GM18861 (cell line): ENCODE results near the gene NFS1.

Experiments used
- ATAC-seq: cut with Tn5 transposase; IDR thresholded peaks from one replicate; pipeline ENCODE4 v1.9.1; 2021; ENCODE audit not compliant: unreplicated experiment

NFS1 gene

DNA sequence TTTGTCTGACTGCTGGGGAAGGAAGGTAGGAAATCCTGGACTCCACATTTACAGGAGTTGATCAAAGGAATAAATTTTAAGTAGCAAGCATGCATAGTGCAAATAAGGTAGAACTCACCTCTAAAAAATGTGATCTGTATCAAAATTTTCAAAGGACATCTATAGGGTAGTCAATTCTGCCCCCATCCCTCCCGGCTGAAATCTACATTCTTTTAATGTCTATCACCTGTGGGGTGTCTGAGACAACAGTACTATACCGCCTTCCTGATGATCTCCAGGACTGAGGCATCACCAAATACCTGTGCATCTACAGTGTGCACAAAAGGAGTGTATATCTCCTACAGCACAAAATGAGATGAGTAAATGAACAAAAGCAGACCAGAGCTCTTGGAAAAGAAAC lies 54.3 kb downstream of the NFS1 start:
- ATAC-seq: no peak

GRCh38 chr20:35643045-35643444 lies 56.1 kb downstream of the NFS1 start:
- ATAC-seq: no peak

GRCh38 chr20:35641743-35642142 lies 57.4 kb downstream of the NFS1 start:
- no peak for ATAC-seq

- no peak for ATAC-seq
These were observed 58.4 kb downstream of the NFS1 start for GRCh38 chr20:35640724-35641123.

GRCh38 chr20:35638751-35639150 lies 60.4 kb downstream of the NFS1 start:
- no peak for ATAC-seq

DNA sequence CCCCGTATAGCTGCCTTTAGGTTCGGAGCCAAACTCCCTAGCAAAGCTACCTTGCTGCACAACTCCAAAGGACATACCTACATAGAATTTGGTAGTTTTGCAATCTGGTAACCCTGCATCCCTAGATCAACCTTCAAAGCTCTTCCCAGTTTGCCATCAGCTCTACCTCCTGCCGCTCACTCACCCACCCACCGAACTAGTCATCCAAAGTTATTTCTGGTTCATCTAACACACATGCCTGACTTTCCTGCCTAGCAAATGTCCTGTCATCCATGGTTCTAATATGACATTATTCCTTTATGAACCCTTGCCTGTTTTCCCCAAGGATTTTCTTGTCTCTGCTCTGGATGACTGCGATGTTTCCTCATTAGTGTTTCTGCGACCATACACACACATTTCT lies 61.9 kb downstream of the NFS1 start:
- no peak for ATAC-seq

DNA sequence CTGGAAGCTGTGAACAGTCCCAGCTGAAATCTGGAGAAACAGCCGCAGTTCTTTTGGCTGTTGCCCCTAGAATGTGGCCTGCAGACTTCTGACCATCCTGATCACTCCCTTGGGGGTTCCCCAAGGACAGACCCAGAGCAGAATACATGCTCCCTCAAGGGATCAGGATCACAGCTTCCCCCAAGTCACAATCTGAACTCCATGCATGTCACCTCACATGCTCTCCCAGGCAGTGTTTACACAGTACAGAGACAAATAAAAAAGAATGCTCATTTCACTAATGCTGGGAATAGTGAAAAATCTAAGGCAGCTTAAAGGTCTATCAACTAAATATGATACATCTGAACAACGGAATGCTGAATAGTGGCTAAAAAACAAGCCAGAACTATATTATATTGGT lies 63.1 kb downstream of the NFS1 start:
- no peak for ATAC-seq

DNA sequence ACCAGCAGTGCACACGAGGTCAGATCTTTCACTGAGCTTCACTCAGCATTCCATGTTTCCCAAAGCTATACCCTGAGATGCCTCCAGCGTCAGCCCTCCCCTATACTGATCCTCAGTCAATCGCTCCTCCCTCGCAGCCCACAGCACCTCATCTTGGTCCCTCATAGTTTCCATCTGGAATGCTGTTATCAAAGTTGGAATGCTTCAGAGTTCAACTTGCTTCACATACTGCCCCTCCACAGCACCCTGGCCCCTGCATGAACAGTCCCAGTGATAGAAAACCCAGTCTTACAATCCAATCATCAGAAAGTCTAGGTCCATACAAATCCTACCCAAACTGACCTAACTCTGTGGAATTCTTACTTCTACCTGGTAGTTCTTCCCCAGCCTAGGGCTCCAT lies 63.5 kb downstream of the NFS1 start:
- no peak for ATAC-seq

- ATAC-seq: no peak
These were observed 66.5 kb downstream of the NFS1 start for GRCh38 chr20:35632539-35633115.

DNA sequence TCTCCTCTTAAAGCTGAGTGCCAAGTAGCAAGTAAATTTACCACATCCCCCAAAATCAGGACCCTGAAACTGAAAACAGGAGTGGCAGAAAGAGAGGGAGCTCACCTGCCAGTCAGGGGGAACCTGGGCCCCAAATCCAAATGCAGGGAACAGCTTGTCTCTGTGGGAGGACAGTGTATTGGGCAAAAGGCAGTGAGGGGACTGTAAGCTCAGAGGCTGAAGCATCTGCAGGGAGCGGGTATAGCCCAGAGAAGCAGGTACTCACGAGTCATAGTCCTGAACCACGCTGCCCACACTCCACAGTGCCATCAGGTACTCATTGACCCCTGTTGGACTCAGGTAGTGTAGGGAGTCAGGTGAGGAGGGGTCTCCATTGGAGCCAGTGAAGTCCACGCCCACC lies 68.5 kb downstream of the NFS1 start:
- ATAC-seq: no peak

DNA sequence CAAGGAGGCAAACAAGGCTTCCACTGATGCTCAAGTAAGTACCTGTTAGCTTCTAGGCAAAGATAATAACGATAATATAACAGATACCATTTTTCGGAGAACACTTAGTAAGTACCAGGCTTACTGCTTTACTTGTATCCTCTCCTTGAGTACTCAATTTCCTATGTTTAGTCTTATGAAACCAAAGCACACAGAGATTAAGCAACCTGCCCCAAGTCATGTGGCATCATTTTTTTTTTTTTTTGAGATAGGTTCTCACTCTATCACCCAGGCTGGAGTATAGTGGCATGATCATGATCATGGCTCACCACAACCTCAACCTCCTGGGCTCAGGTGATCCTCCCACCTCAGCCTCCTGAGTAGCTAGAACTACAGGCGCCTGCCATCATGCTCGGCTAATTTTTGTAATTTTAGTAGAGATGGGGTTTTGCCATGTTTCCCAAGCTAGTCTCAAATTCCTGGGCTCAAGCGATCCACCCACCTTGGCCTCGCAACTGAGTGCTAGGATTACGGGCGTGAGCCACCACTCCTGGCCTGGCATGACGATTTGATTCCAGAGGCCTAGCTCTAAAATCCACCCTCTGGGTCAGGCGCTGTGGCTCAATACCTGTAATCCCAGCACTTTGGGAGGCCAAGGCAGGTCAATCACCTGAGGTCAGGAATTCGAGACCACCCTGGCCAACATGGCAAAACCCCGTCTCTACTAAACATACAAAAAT lies 69.6 kb downstream of the NFS1 start:
- ATAC-seq: no peak

DNA sequence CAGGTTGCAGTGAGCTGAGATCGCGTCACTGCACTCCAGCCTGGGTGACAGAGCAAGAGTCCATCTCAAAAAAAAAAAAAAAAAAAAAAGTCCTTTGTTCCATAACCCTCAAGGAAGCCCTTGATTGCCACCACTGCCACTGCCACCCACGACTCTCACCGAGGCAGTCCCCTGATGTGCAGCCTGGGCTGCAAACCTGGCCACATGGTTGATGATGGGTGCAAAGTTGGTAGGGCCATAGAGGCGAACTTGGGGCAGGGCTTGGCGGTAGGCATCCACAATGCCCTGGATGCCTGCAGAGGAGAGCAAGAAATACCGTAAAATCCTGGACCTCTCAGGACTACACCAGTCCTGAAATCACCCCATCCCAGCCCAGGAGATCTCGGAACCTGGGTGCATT lies 72.0 kb downstream of the NFS1 start:
- ATAC-seq: no peak

- no peak for ATAC-seq
These were observed 72.7 kb downstream of the NFS1 start for GRCh38 chr20:35626386-35627001.

- ATAC-seq: no peak
These were observed 73.4 kb downstream of the NFS1 start for GRCh38 chr20:35625584-35626385.

DNA sequence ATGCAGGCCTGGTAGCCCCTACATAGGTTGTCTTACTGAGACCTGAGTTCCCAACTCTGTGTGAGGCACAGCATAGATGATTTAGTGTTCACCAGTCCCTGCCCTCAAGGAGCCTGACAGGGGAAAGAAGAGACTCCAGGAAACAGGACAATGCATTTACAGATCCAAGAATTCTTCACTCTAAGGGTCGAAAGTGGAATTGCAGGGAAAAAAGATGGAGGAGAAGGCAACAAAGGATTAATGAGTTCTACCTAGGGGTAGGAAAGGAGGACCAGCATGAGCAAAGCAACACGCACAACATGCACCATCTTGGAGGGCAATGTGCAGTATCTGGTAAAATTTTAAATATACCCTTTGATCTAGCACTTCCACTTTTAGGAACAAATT lies 77.6 kb downstream of the NFS1 start:
- no peak for ATAC-seq

- ATAC-seq: no peak
These were observed 78.2 kb downstream of the NFS1 start for GRCh38 chr20:35620818-35621559.

DNA sequence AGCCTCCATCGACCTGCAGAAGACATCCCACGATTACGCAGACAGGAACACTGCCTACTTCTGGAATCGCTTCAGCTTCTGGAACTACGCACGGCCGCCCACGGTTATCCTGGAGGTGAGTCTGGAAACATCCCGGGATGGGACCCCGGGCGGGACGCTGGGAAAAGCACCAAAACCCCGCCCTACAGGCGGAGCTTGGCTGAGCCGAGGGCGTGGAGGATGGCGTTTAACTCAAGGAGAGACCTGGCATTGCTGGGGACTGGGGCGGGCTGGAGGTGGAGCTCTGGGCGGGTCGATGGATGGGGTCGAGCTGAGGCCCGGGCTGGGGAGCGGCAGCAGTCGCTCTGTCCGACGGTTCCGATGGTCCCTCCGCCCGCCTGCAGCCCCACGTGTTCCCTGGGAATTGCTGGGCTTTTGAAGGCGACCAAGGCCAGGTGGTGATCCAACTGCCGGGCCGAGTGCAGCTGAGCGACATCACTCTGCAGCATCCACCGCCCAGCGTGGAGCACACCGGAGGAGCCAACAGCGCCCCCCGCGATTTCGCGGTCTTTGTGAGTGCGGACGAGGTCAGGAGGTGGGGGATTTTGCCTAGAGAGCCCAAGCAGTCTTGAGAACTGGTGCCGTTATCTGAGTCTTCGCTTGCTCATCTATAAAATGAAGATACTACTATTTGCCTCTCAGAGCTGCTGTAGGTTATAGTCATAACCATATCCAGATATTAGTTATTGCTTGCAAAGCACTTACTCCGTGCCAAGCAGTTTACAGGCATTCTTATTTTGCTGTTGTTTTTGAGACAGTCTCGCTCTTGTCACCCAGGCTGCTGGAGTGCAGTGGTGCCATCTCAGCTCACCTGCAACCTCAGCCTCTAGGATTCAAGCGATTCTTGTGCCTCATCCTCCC lies 79.7 kb downstream of the NFS1 start:
- peak; percentile 22 for ATAC-seq

- ATAC-seq: no peak
These were observed 80.7 kb downstream of the NFS1 start for GRCh38 chr20:35618263-35619131.
